IgD-negative memory B cell (primary cell): ENCODE measurements around the gene ORC3. TPM values are rescaled to one million over a fixed set of nuclear protein-coding genes. Genes with fewer than 3 reads are reported as not detected.

ENCODE experiments used
- H3K27ac Mint-ChIP-seq, 3 donors: one replicate each; pipeline ENCODE4 v1.8.0; 2020 to 2022; ENCODE audit warnings: mild to moderate bottlenecking in 3 of 3, mixed read lengths in 3 of 3, moderate library complexity in 1 of 3
- H3K27me3 Mint-ChIP-seq: one replicate; pipeline ENCODE4 v1.8.0; 2021; ENCODE audit warnings: mixed read lengths
- H3K36me3 Mint-ChIP-seq: one replicate; pipeline ENCODE4 v1.8.0; 2020; ENCODE audit warnings: mild to moderate bottlenecking, mixed read lengths
- H3K4me1 Mint-ChIP-seq, 3 donors: one replicate each; pipeline ENCODE4 v1.8.0; 2020 to 2022; ENCODE audit warnings: mixed read lengths in 3 of 3, mild to moderate bottlenecking in 1 of 3
- H3K4me3 Mint-ChIP-seq, 4 donors: one replicate each; pipeline ENCODE4 v1.8.0; 2020 to 2022; ENCODE audit warnings: mild to moderate bottlenecking in 4 of 4, mixed read lengths in 4 of 4, moderate library complexity in 3 of 4
- H3K9me3 Mint-ChIP-seq, 3 donors: one replicate each; pipeline ENCODE4 v1.8.0; 2020 to 2021; ENCODE audit warnings: mixed read lengths in 3 of 3, mild to moderate bottlenecking in 1 of 3
- polyA plus RNA-seq: library from polyadenylated mRNA; unstranded; fragments of 300-500 nt; fragmentation: Illumina TruSeq; gene quantifications from one replicate; pipeline ENCODE4 v1.2.3, GENCODE V29; 2021

Gene ORC3
- polyA plus RNA-seq, 1 donor from 2014 or later, result 29.7 TPM

GRCh38 chr6:87628881-87629280 is 38.9 kb downstream of the ORC3 start:
- no peak overlapping the region for H3K4me3 Mint-ChIP-seq

DNA sequence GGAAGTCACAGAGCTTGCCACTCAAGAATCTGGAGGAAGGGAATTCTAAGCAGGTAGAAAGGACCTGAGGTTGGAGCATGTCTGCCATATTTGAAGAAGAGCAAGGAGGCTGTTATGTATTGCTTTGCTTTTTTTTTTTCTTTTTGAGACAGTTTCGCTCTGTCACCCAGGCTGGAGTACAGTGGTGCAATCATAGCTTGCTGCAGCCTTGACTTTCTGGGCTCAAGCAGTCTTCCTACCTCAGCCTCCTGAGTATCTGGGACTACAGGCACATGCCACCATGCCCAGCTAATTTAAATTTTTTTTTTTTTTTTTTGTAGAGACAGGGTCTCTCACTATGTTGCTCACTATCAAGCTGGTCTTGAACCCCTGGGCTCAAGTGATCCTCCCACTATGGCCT is 40.8 kb downstream of the ORC3 start:
- peaks cover 7% of the 10 kb centered on the region for H3K36me3 Mint-ChIP-seq
- H3K4me3 Mint-ChIP-seq, result no peak overlapping the region
- peak overlapping the region in 1 of 3 donors; percentile 71 for H3K27ac Mint-ChIP-seq
- no peaks in the 10 kb centered on the region for H3K9me3 Mint-ChIP-seq
- H3K27me3 Mint-ChIP-seq, result no peaks in the 10 kb centered on the region
- H3K4me1 Mint-ChIP-seq, result peaks cover 0 to 5% (median 0%) of the 10 kb centered on the region in 3 donors

More at GRCh38 chr6:87628881-87629280, 38.9 kb downstream of the ORC3 start:
- Mint-ChIP-seq H3K27ac (no peak overlapping the region), H3K4me1 (peaks cover 0 to 5% (median 0%) of the 10 kb centered on the region in 3 donors), H3K36me3 (peaks cover 2% of the 10 kb centered on the region), H3K9me3 (no peaks in the 10 kb centered on the region), H3K27me3 (no peaks in the 10 kb centered on the region)

GRCh38 chr6:87633851-87634250 is 43.9 kb downstream of the ORC3 start:
- H3K27me3 Mint-ChIP-seq, result no peaks in the 10 kb centered on the region
- H3K4me1 Mint-ChIP-seq, result peaks cover 0 to 5% (median 1%) of the 10 kb centered on the region in 3 donors
- H3K36me3 Mint-ChIP-seq, result peaks cover 9% of the 10 kb centered on the region
- no peak overlapping the region for H3K27ac Mint-ChIP-seq
- H3K4me3 Mint-ChIP-seq, result no peak overlapping the region
- no peaks in the 10 kb centered on the region for H3K9me3 Mint-ChIP-seq

DNA sequence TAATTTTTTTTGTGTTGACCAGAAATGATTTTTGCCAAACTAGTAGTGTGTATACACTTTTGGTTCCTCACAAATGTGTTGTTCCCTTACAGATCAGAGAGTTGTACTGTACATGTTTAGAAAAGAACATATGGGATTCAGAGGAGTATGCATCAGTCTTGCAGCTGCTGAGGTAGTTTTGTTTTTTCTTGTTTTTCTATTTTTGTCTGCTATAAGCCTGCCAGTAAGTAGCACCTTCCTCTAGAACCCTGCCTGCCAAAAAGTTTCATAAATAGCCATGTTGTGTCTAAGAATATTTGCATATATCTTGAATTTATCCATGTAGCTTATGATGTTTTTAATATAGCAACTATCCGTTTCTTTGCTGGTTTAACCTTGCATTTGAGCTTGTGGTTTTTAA is 46.4 kb downstream of the ORC3 start:
- Mint-ChIP-seq H3K4me3 (no peak overlapping the region), H3K27ac (no peak overlapping the region), H3K4me1 (peaks cover 0 to 5% (median 1%) of the 10 kb centered on the region in 3 donors), H3K36me3 (peaks cover 9% of the 10 kb centered on the region), H3K9me3 (no peaks in the 10 kb centered on the region), H3K27me3 (no peaks in the 10 kb centered on the region)

DNA sequence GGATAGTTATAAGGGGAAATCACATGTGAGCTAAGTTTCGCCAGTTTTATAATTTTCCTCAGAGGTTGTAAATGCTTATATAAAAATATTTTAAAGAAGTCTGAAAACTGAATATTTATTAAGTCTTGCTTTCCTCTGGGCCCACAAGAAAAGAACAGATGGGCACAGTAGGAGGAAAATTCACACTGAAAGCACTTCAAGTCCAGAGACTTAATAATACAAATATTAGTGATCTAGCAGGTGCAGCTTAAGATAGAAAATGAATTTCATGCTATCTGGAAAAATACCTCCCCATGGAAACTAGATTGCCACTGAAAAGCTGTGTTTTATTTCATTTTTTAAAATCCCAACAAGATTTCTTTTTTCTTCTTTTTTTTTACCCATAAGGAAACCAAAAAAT is 47.2 kb downstream of the ORC3 start:
- peaks cover 0 to 5% (median 1%) of the 10 kb centered on the region in 3 donors for H3K4me1 Mint-ChIP-seq
- no peaks in the 10 kb centered on the region for H3K27me3 Mint-ChIP-seq
- no peak overlapping the region for H3K4me3 Mint-ChIP-seq
- H3K9me3 Mint-ChIP-seq, result no peaks in the 10 kb centered on the region
- H3K27ac Mint-ChIP-seq, result no peak overlapping the region
- peaks cover 9% of the 10 kb centered on the region for H3K36me3 Mint-ChIP-seq

GRCh38 chr6:87639373-87639772 is 49.4 kb downstream of the ORC3 start:
- peaks cover 9% of the 10 kb centered on the region for H3K36me3 Mint-ChIP-seq
- no peak overlapping the region for H3K27ac Mint-ChIP-seq
- peaks cover 0 to 5% (median 1%) of the 10 kb centered on the region in 3 donors for H3K4me1 Mint-ChIP-seq
- H3K4me3 Mint-ChIP-seq, result no peak overlapping the region
- H3K9me3 Mint-ChIP-seq, result no peaks in the 10 kb centered on the region
- no peaks in the 10 kb centered on the region for H3K27me3 Mint-ChIP-seq

GRCh38 chr6:87641065-87641692 is 51.2 kb downstream of the ORC3 start:
- Mint-ChIP-seq H3K27ac (peak overlapping the region in 1 of 3 donors; percentile 31), H3K36me3 (peaks cover 8% of the 10 kb centered on the region), H3K4me3 (no peak overlapping the region), H3K4me1 (peaks cover 8 to 11% (median 8%) of the 10 kb centered on the region in 3 donors), H3K9me3 (no peaks in the 10 kb centered on the region), H3K27me3 (no peaks in the 10 kb centered on the region)

- H3K4me1 Mint-ChIP-seq, result peaks cover 7 to 14% (median 11%) of the 10 kb centered on the region in 3 donors
- H3K4me3 Mint-ChIP-seq, result peak overlapping the region in 2 of 4 donors; percentile 86 to 88
- peaks cover 12% of the 10 kb centered on the region for H3K36me3 Mint-ChIP-seq
- peak overlapping the region in 1 of 3 donors; percentile 81 for H3K27ac Mint-ChIP-seq
- H3K27me3 Mint-ChIP-seq, result no peaks in the 10 kb centered on the region
- H3K9me3 Mint-ChIP-seq, result no peaks in the 10 kb centered on the region
Observed at GRCh38 chr6:87645080-87645479, 55.1 kb downstream of the ORC3 start.

DNA sequence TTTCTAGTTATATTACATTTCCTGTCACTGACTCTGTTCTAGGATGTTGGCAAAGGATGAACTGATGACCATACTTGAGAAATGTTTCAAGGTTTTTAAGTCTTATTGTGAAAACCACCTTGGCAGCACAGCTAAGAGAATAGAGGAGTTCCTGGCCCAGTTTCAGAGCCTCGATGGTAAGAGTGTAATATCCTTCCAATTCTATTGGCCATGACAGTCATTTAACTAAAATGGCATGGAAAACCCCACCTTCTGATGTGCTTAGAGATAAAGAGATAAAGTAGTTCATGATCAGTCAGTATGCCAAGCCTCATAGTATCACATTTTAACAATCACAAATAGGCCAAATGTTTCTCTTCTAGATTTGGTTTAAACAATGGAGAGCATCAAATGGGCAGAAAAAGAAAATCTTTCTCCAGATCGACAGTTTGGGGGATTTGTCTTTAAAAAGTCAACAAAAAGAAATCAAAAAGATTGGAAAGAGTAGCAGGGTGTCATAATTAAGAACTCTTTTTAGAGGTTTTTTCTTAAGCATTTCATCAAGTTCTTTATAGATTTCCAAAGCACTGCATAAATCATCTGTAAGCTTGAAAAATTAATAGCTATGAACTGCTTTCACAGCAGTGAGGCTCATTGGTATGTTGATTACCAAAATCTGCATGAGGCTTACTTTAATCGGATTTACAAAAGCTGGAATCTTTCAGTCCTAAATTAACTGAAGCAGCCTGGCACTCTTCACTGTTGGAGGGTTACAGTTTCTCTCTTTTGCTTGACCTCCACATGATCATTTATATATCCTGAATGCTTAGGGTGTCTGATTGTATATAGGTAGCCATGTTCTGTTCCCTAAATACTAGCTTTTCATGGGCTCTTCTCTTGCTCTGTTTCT is 63.4 kb downstream of the ORC3 start:
- peak overlapping the region in 1 of 3 donors; percentile 20 for H3K27ac Mint-ChIP-seq
- H3K36me3 Mint-ChIP-seq, result peaks cover 11% of the 10 kb centered on the region

DNA sequence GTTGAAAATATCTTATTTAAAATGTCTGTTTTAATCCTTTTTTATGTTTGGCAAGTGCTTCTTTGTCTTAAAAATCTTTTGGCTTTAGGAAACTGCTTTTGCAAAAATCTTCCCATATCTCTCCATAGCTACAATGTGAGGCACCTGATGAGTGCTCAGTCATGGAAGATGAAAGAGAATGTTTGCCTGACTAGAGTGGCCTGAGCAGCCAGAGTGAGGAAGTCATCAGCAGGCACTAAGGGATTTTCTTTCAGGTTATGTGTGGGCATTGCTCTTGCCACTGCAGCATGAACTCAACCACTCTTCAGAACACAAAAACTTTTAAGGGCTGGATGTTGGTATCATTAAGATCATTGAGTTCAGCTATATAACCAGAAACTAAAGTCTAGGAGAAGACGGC is 64.2 kb downstream of the ORC3 start:
- H3K27ac Mint-ChIP-seq, result peak overlapping the region in 1 of 3 donors; percentile 20
- H3K4me1 Mint-ChIP-seq, result peaks cover 6 to 11% (median 7%) of the 10 kb centered on the region in 3 donors
- H3K9me3 Mint-ChIP-seq, result no peaks in the 10 kb centered on the region
- H3K4me3 Mint-ChIP-seq, result no peak overlapping the region
- no peaks in the 10 kb centered on the region for H3K27me3 Mint-ChIP-seq
- peaks cover 9% of the 10 kb centered on the region for H3K36me3 Mint-ChIP-seq

More for the DNA sequence above, 63.4 kb downstream of the ORC3 start:
- Mint-ChIP-seq H3K4me1 (peaks cover 6 to 11% (median 7%) of the 10 kb centered on the region in 3 donors), H3K9me3 (no peaks in the 10 kb centered on the region), H3K4me3 (no peak overlapping the region), H3K27me3 (no peaks in the 10 kb centered on the region)

- peaks cover 6 to 11% (median 7%) of the 10 kb centered on the region in 3 donors for H3K4me1 Mint-ChIP-seq
- no peaks in the 10 kb centered on the region for H3K9me3 Mint-ChIP-seq
- no peaks in the 10 kb centered on the region for H3K27me3 Mint-ChIP-seq
- H3K4me3 Mint-ChIP-seq, result no peak overlapping the region
- H3K27ac Mint-ChIP-seq, result no peak overlapping the region
- peaks cover 8% of the 10 kb centered on the region for H3K36me3 Mint-ChIP-seq
Observed at GRCh38 chr6:87654875-87655454, 65.0 kb downstream of the ORC3 start.

DNA sequence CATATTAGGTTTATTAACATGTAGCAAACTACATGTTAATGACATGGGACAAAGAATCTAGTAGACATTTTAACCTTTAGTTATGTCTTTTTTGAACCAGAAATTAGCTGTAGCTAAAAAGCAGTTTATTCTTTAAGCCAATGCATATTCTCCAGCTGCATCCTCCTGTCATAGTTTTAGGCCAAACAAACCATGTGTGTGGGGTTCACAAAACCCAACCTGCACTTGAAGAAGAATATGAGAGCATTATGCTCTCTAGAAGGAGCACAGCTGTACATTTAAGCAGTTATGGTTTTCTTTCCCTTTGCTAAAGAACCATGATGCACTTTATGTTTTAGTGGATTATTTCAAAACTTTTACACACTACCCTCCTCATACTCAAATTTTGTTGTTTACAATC is 65.9 kb downstream of the ORC3 start:
- H3K4me3 Mint-ChIP-seq, result no peak overlapping the region
- no peak overlapping the region for H3K27ac Mint-ChIP-seq
- peaks cover 8% of the 10 kb centered on the region for H3K36me3 Mint-ChIP-seq
- H3K27me3 Mint-ChIP-seq, result no peaks in the 10 kb centered on the region
- H3K4me1 Mint-ChIP-seq, result peaks cover 6 to 11% (median 7%) of the 10 kb centered on the region in 3 donors
- no peaks in the 10 kb centered on the region for H3K9me3 Mint-ChIP-seq

- Mint-ChIP-seq H3K36me3 (peaks cover 8% of the 10 kb centered on the region), H3K27me3 (no peaks in the 10 kb centered on the region), H3K4me1 (peaks cover 6 to 11% (median 7%) of the 10 kb centered on the region in 3 donors), H3K27ac (peak overlapping the region in 2 of 3 donors; percentile 8 to 39), H3K9me3 (no peaks in the 10 kb centered on the region), H3K4me3 (peak overlapping the region in 2 of 4 donors; percentile 23 to 47)
Observed at GRCh38 chr6:87656857-87657256, 66.9 kb downstream of the ORC3 start.

- H3K4me1 Mint-ChIP-seq, result peaks cover 6 to 11% (median 7%) of the 10 kb centered on the region in 3 donors
- no peak overlapping the region for H3K27ac Mint-ChIP-seq
- H3K27me3 Mint-ChIP-seq, result no peaks in the 10 kb centered on the region
- H3K4me3 Mint-ChIP-seq, result no peak overlapping the region
- H3K9me3 Mint-ChIP-seq, result no peaks in the 10 kb centered on the region
- peaks cover 7% of the 10 kb centered on the region for H3K36me3 Mint-ChIP-seq
Observed at GRCh38 chr6:87658516-87658915, 68.6 kb downstream of the ORC3 start.
